ENCODE data around the gene PARVA. TPM values are rescaled to one million over a fixed set of nuclear protein-coding genes. Genes with fewer than 3 reads are reported as not detected.

The PARVA gene
- total RNA-seq, 1 experiment from 2014 or later = 18.1 TPM

GRCh38 chr11:12512826-12513395 lies 135.5 kb downstream of the PARVA start:
- no peak overlapping the region for H2BK20ac ChIP-seq (ENCODE audit: low read depth, low read length, poor library complexity, severe bottlenecking)
- WGBS (ENCODE audit: extremely low coverage, insufficient read length, low lambda C conversion rate) = no CpG with 5 or more reads among the region's 9 CpGs
- H4K8ac ChIP-seq (replicated peaks; ENCODE audit: insufficient read length, low read depth, low read length) = no peak overlapping the region
- H3K27me3 Mint-ChIP-seq (ENCODE audit: low read depth) = no peaks in the 10 kb centered on the region
- H2BK15ac ChIP-seq (ENCODE audit: low read depth, low read length) = no peak overlapping the region
- no peak overlapping the region for H2BK5ac ChIP-seq (ENCODE audit: insufficient read length, low read length)
- H2AFZ ChIP-seq (ENCODE audit: low read length) = no peak overlapping the region
- no peak overlapping the region for H4K5ac ChIP-seq (ENCODE audit: insufficient read length, low read depth, low read length)
- no peaks in the 10 kb centered on the region for H3K79me2 ChIP-seq (ENCODE audit: insufficient read depth, low read length)
- no peaks in the 10 kb centered on the region for H3K79me1 ChIP-seq (ENCODE audit: insufficient read depth, low read depth, low read length, poor library complexity, severe bottlenecking)
- H2AK5ac ChIP-seq (ENCODE audit: insufficient read length, low read length) = no peak overlapping the region
- no peak overlapping the region for H3K4me2 ChIP-seq (ENCODE audit: insufficient read depth, insufficient read length, low read length)
- no peak overlapping the region for H4K91ac ChIP-seq (ENCODE audit: insufficient read length, low read depth, low read length)
- H4K20me1 ChIP-seq (ENCODE audit: control insufficient read depth, insufficient read depth, insufficient read length) = no peaks in the 10 kb centered on the region
- H3K4me1 Mint-ChIP-seq = peaks cover 8 to 17% of the 10 kb centered on the region in 2 experiments
- no peak overlapping the region for H2BK12ac ChIP-seq (ENCODE audit: insufficient read length, low read depth, low read length)
- no peaks in the 10 kb centered on the region for H3K9me3 ChIP-seq (ENCODE audit: control insufficient read depth, low read depth, low read length)
- TF ChIP-seq, protein P1, sequence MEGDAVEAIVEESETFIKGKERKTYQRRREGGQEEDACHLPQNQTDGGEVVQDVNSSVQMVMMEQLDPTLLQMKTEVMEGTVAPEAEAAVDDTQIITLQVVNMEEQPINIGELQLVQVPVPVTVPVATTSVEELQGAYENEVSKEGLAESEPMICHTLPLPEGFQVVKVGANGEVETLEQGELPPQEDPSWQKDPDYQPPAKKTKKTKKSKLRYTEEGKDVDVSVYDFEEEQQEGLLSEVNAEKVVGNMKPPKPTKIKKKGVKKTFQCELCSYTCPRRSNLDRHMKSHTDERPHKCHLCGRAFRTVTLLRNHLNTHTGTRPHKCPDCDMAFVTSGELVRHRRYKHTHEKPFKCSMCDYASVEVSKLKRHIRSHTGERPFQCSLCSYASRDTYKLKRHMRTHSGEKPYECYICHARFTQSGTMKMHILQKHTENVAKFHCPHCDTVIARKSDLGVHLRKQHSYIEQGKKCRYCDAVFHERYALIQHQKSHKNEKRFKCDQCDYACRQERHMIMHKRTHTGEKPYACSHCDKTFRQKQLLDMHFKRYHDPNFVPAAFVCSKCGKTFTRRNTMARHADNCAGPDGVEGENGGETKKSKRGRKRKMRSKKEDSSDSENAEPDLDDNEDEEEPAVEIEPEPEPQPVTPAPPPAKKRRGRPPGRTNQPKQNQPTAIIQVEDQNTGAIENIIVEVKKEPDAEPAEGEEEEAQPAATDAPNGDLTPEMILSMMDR (conservative IDR thresholded peaks at IDR 0.05) = no peak
- H3K27me3 ChIP-seq (ENCODE audit: insufficient read depth, low read length) = no peaks in the 10 kb centered on the region
- DNase-seq = no peak
- H3K4ac ChIP-seq (ENCODE audit: low read depth, low read length) = no peak overlapping the region
- H3K23me2 ChIP-seq (ENCODE audit: insufficient read length, low read depth, low read length, poor library complexity, severe bottlenecking) = no peaks in the 10 kb centered on the region
- H3K9me3 Mint-ChIP-seq = no peaks in the 10 kb centered on the region
- H3K14ac ChIP-seq (ENCODE audit: insufficient read depth, low read length) = no peak overlapping the region
- H3K27ac Mint-ChIP-seq = peak overlapping the region in 1 of 3 experiments; percentile 82; a peak in 2 of 7 replicates
- no peak overlapping the region for H3K27ac ChIP-seq (ENCODE audit: insufficient read length, low read depth, low read length)
- H3K36me3 Mint-ChIP-seq (ENCODE audit: insufficient read depth in 1 of 3, low read depth in 3 of 3) = no peaks in the 10 kb centered on the region
- no peak overlapping the region for H2BK120ac ChIP-seq (ENCODE audit: low read depth, low read length, poor library complexity, severe bottlenecking)
- H3K56ac ChIP-seq (ENCODE audit: insufficient read length, low read depth, low read length) = no peak overlapping the region
- no peak overlapping the region for H3K18ac ChIP-seq (ENCODE audit: insufficient read length, low read depth, low read length)
- no peak overlapping the region for H3K23ac ChIP-seq (ENCODE audit: insufficient read length, low read depth, low read length)
- no peak overlapping the region for H3K9ac ChIP-seq (ENCODE audit: extremely low read depth, insufficient read length, low read length)
- no peak overlapping the region for H3T11ph ChIP-seq (ENCODE audit: low read length)
- H3K4me3 Mint-ChIP-seq = no peak overlapping the region
- peaks cover 2% of the 10 kb centered on the region; the same call in 1 of the 2 replicates for H3K4me1 ChIP-seq (ENCODE audit: insufficient read depth, low read length)
